Measurements from ENCODE around the gene GTF2A1.
"Not testable (repeated sequence)": the region's sequence is repeated elsewhere in the genome, so short reads cannot be mapped to it uniquely, and the experiment has no call there.

The GTF2A1 gene

DNA sequence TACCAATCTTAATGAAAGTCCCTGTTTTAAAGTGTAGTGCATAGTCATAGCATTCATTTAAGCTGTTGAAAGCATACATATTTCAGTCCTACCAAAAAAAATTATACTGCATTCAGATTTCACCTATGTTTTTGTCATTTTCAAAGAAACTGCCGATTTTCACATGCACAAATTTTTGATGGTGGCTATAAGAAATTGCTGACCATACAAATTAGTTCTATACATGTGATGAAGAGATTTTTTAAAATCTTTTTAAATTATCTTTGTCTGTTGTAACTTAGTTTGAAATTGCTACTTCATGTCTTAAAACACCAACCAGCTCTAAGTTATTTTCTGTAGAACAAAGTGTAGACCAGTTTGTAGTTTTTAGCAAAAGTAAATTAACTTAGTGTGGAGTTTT lies 3.5 kb upstream of the GTF2A1 start:
- DNase-seq = no peak

- DNase-seq = not testable (repeated sequence)
These were observed 3.0 kb upstream of the GTF2A1 start for GRCh38 chr14:81223788-81224187.

DNA sequence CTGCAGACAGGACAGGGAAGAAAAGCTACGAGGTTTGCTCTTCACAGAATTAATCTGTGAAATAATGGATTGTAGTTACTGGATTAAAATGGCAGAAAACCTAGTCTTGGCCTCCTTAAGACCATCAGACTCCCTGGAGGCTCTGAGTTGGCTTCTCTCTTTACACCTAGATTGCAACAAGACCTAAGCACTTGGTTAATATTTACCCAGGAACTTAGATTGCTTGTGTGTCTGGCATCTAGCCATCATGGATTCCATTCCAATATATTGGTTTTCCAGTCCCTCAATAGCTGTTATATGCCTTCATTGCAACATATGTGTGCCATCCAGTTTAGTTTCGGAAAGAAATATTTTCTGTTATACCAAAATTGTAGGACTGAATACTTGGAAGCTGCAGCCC lies 1.9 kb upstream of the GTF2A1 start:
- no peak for DNase-seq

GRCh38 chr14:81222126-81222525 lies 1.4 kb upstream of the GTF2A1 start:
- DNase-seq = no peak

DNA sequence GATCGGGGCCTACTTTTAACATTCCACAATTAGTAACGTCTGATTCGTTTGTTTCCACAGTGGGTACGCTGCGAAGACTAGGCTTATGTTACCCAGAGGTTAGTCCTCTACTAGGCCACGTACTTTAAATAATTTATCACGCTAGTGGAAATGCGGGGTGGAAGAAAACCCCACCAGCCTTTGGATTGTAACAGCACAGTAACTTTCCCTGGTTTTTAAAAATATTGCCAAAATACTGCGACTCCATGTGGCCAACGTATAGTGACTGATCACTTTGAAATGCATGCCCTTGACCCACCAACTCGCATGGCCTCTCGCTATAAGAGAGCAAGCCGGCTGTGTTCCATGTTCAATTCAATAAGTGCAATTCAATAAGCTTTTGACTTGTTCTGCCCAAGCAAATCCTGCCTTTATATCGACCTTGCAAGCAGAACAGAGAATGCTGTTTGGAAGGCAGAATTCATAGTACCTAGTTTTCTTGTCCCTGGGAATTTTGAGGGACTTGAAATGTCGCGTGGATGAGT lies 882 bp upstream of the GTF2A1 start:
- no peak for DNase-seq

GRCh38 chr14:81220580-81220829 lies 254 bp downstream of the GTF2A1 start:
- no peak for DNase-seq

DNA sequence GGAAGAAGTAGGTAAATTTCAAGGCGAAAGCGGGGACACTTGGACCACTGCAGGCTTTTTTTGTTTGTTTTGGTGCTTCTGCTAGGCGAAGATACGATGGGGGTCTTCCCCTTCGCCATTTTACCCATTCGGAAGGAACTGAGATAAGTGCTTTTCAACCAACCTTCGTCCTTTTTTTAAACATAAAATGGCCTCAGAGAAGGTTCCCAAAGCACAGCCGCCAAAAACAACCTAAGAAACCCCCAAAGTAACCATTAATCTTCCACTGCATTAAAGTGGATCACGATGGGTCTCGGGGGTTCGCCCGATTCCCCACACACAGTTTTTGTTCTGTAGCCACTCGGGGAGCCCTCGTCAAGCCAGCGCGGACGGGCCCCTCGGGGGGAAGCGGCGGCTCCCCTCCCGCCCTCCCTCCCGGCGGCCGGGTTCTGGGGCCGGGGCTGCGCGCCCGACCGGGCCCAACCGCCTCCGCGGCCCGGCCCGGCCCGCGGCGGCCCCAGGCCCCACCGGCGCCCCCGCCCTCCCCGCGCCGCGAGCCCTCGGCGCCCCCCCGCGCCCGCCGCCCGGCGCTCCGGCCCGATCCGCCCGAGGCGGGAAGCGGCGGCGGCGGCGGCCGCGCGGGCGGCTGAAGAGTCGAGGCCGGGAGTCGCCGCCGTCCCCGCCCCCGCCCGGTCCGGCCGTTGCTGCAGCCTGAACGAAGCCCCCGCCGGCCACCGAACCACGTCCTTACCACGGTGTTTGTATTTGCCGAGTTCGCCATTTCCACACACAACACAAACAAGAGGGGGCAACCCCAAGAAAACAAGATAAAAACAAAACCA lies 790 bp downstream of the GTF2A1 start:
- peak; percentile 37 for DNase-seq

- DNase-seq = peak; percentile 80
These were observed 1.5 kb downstream of the GTF2A1 start for GRCh38 chr14:81219210-81219758.

GRCh38 chr14:81211844-81212243 lies 8.9 kb downstream of the GTF2A1 start:
- no peak for DNase-seq

DNA sequence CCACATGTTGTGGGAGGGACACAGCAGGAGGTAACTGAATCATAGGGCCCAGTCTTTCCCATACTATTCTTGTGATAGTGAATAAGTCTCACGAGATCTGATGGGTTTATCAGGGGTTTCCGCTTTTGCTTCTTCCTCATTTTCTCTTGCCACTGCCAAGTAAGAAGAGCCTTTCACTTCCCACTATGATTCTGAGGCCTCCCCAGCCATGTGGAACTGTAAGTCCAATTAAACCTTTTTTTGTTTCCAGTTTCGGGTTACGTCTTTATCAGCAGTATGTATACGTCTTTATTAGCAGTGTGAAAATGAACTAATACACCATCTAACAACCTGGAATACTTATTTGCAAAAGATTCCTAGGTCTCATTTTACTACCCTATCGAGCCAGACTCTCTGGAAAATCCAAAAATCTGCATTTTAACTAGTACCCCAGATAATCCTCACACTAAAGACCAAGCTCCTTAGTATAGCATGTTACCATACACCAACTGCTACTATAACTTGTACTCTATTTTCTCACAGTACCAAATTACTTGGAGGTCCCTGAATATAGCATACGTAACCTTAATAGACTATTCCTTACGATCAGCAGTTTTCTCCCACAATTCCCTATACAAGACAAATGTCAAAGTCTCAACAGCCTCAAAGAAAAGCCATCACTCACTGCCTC lies 11.5 kb downstream of the GTF2A1 start:
- DNase-seq = no peak

GRCh38 chr14:81208489-81208888 lies 12.3 kb downstream of the GTF2A1 start:
- DNase-seq = no peak

DNA sequence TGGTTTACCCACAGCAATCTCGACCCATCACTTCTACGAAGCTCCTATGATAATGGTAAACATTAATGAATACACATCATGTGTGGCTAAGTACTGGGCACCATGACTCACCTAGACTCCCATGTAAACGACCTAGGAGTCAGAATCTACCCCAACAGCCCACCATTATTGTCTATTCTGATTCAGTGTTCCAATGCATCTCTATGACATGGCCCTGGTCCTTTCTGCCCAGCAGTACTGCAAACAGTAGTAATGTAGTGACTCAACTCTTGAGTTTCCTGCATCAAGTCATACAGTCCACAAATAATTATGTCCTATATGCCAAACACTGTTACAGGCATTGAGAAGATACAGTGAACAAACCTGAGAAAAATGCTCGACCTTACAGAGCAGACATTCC lies 14.6 kb downstream of the GTF2A1 start:
- no peak for DNase-seq

DNA sequence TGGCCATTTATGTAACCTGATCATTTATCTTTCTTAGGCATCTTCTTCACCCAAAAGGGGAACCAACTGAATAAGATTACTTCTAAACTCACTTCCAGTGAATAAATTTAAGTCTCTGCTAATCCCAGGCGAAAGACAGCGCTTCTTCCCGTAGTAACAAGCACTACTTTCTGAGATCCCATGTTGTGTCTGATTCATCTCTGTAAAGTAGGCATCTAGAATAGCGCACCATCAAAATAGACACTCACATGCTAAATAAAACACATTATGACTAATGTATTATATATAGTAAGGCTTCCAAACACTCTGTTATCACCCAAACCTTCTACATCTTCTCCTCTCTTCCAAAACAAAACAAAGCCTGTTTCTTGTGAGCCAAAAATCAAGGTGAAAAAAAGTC lies 15.1 kb downstream of the GTF2A1 start:
- no peak for DNase-seq

- DNase-seq = no peak
These were observed 20.7 kb downstream of the GTF2A1 start for GRCh38 chr14:81200054-81200453.

DNA sequence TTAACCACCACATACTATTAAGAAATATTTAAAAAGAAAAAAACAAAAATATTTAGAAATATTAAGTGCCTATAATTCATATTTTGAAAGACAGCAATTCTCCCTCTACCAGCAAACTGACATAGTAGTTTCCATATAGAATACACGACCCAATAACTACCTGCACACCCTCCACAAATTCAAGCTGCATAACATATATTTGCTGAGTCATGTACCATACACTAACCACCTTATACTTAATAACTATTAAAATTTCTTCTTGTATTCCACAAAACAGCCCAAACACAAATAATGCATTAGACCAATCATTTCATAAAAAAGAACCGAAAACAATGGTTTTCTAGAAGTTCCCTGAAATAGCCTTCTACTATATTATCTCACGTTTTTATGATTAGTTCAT lies 21.7 kb downstream of the GTF2A1 start:
- no peak for DNase-seq

DNA sequence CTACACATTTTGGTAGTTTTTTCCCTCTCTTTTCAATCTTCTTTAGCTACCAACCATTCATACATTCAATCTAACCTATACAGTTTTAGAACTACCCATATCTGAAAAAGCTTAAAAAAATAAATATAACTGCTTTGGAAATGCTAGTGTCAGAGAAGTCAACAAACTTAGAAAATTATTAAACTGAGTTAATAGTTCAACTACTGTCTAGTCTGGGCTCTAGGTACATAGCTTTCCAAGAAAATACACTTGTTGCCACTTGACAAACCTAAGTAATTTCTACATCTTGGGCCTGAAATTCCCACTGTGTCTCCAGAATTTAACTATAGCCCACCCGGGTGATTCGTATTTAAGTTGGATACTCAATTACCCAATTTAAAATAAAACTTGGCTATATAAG lies 22.1 kb downstream of the GTF2A1 start:
- DNase-seq = no peak

- no peak for DNase-seq
These were observed 26.7 kb downstream of the GTF2A1 start for GRCh38 chr14:81193924-81194633.

DNA sequence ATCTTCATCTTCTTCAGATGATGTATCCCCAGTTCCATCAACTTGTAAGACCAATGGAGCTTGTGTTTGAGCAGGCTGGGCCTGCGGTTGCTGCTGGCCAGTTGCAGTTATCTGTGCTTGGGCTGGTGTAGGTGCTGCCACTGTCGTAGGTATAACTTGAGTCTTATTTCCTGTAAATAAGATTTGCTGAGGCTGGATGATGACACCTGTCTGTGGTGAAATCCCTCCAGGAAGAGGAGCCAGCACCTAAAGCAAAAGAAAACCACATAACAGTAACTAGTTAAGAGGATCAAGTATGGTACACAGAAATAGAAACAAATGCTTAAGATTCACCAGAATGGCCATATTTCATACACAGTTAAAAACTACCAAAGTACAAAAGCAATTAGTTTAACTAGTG lies 28.2 kb downstream of the GTF2A1 start:
- no peak for DNase-seq

DNA sequence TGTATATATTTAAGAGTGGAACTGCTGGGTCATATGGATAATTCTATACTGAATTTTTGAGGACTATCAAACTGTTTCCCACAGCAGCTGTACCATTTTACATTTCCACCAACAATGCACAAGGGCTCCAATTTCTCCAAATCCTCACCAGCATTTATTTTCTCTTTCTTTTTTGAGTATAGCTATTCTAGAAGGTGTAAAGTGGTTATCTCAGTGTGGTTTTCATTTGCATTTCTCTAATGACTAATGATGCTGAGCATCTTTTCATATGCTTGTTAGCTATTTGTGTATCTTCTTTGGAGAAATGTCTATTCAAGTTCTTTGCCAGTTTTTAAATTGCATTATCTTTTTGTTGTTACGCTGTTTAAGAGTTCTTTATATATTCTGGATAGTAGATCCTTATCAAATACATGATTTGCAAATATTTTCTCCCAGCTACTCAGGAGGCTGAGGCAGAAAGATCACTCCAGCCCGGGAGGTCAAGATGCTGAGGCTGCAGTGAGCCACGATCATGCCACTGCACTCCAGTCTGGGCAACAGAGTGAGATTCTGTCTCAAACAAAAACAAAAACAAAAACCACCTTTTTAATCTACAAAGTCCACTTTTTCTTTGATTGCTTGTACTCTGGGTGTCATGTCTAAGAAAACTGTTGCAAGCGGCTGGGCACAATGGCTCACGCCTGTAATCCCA lies 32.8 kb downstream of the GTF2A1 start:
- no peak for DNase-seq

- no peak for DNase-seq
These were observed 41.1 kb downstream of the GTF2A1 start for GRCh38 chr14:81179631-81180030.

DNA sequence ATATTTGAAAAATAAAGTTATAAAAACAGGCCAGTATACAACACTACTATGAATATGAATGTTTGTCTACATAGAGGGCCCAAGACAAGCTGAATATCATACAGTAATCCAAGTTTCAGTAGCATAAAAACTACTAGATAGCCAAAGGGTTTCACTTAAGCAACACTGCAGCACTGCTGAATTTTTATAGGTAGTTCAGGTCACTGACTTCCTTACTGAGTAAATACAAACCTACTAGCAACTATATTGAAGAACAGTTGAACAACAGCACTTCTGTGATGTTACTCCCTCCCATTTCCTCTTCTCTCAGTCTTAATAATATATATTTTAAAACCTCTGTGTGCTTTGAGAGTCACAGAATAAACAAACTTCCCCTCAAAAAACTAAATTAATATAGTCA lies 42.7 kb downstream of the GTF2A1 start:
- no peak for DNase-seq

DNA sequence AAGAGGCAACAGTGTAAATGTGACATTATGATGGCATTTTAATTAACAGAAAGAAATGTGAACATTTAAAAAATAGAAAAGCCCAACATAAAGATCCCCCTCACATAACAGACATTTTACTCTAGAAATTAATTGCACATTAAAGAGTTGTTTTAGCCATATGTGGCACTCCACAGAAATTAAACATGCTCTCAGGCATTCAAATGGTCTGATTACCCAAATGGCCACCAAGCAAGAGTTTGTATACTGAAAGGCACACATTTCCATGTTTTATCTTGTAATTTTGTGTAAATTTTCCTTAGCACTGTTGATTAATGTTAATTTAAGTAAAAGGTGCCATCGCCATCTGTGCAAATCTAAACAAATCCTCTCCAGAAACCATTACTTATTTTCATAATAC lies 43.5 kb downstream of the GTF2A1 start:
- no peak for DNase-seq

DNA sequence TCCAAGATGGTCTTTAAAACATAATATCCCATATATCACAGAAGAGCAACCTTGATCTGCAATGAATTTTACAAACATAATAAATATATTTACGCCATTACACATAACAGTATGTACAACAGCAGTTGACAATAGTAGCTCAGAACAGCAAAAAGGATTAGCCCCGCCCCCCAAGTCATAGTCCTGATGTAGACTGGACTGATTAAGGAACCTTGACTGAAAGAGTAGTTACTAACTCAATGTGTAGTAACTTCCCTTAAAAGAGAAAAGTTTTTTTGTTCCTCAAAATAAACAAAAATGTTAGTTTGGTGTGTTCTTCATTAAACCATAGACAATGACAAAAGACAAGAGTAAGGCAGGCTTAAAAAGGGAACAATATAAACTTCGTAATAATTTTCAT lies 44.5 kb downstream of the GTF2A1 start:
- DNase-seq = no peak

Measured in activated effector memory CD4-positive, alpha-beta T cell treated with Interleukin-2 at 50 U/mL for 16 hours (primary cell).